ENCODE measurements around the gene MREG.

GRCh38 chr2:216043949-216044348 lies 30.6 kb upstream of the MREG start:
- TF ChIP-seq CTCF (IDR thresholded peaks at IDR 0.05 in 2 of 3, conservative IDR thresholded peaks at IDR 0.05 in 1 of 3; ENCODE audit: borderline replicate concordance in 1 of 3, insufficient read depth in 1 of 3, low read depth in 2 of 3, low read length in 2 of 3): no peak
- TF ChIP-seq POLR2AphosphoS5 (IDR thresholded peaks at IDR 0.05; ENCODE audit: low read depth, low read length): no peak
- TF ChIP-seq RAD21 (IDR thresholded peaks at IDR 0.05; ENCODE audit: low read depth): no peak
- no peak for TF ChIP-seq TCF7L2 (IDR thresholded peaks at IDR 0.05; ENCODE audit: borderline replicate concordance, extremely low read depth, insufficient read depth, insufficient read length)
- no peak for TF ChIP-seq POLR2A (IDR thresholded peaks at IDR 0.05; ENCODE audit: borderline replicate concordance, extremely low read depth, insufficient read depth, insufficient read length)
- no peak for TF ChIP-seq EZH2 (IDR thresholded peaks at IDR 0.05)

Data from HCT116 (cell line).